Measurements from ENCODE around the gene UGGT1. TPM values are rescaled to one million over a fixed set of nuclear protein-coding genes. Genes with fewer than 3 reads are reported as not detected.
"Not testable (repeated sequence)": the region's sequence is repeated elsewhere in the genome, so short reads cannot be mapped to it uniquely, and the experiment has no call there.

Gene UGGT1
- polyA plus RNA-seq, 2 donors: 4.2 to 6.0 TPM

GRCh38 chr2:128166746-128167353 is 75.8 kb downstream of the UGGT1 start:
- no peaks in the 10 kb centered on the region for H3K9me3 ChIP-seq (ENCODE audit: control insufficient read depth in 2 of 2, insufficient read depth in 1 of 2, low read depth in 1 of 2, low read length in 1 of 2)
- H3K4me3 ChIP-seq (ENCODE audit: low read depth in 1 of 2, low read length in 2 of 2): no peak overlapping the region
- no peaks in the 10 kb centered on the region for H3K27me3 ChIP-seq (ENCODE audit: control insufficient read depth in 1 of 2, insufficient read depth in 2 of 2, low read length in 2 of 2)
- H3K4me1 ChIP-seq (ENCODE audit: control insufficient read depth in 2 of 2, insufficient read depth in 2 of 2, low read length in 1 of 2): peaks cover 0 to 2% of the 10 kb centered on the region in 2 donors
- H3K27ac ChIP-seq (ENCODE audit: low read depth in 2 of 2, low read length in 1 of 2): no peak overlapping the region
- WGBS, 2 donors: 93 to 95% methylated on average over 4 of the region's 4 CpGs
- H3K36me3 ChIP-seq (ENCODE audit: control insufficient read depth in 2 of 2, insufficient read depth in 2 of 2, low read length in 1 of 2): peaks cover 11 to 12% of the 10 kb centered on the region in 2 donors

DNA sequence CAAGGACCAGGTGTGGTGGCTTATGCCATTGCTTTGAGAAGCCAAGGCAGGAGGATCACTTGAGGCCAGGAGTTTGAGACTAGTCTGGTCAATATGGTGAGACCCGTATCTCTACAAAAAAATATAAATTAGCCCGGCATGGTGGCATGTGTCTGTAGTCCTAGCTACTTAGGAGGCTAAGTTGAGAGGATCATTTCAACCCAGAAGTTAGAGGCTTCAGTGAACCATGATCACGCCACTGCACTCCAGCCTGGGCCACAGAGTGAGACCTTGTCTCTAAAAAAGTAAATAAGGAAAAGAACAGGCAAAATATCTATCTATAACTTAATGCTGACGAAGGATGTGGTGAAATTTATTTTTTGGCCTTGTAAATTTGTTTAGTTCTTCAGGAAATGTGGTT is 78.1 kb downstream of the UGGT1 start:
- Histone ChIP-seq H3K9me3 (ENCODE audit: control insufficient read depth in 2 of 2, insufficient read depth in 1 of 2, low read depth in 1 of 2, low read length in 1 of 2) (no peaks in the 10 kb centered on the region), H3K36me3 (ENCODE audit: control insufficient read depth in 2 of 2, insufficient read depth in 2 of 2, low read length in 1 of 2) (peaks cover 9 to 14% of the 10 kb centered on the region in 2 donors), H3K27ac (ENCODE audit: low read depth in 2 of 2, low read length in 1 of 2) (no peak overlapping the region), H3K4me3 (ENCODE audit: low read depth in 1 of 2, low read length in 2 of 2) (no peak overlapping the region), H3K4me1 (ENCODE audit: control insufficient read depth in 2 of 2, insufficient read depth in 2 of 2, low read length in 1 of 2) (peaks cover 0 to 2% of the 10 kb centered on the region in 2 donors), H3K27me3 (ENCODE audit: control insufficient read depth in 1 of 2, insufficient read depth in 2 of 2, low read length in 2 of 2) (no peaks in the 10 kb centered on the region)
- WGBS, 2 donors: 90 to 95% methylated on average over 4 of the region's 4 CpGs

GRCh38 chr2:128169497-128169896 is 78.5 kb downstream of the UGGT1 start:
- H3K4me1 ChIP-seq (ENCODE audit: control insufficient read depth in 2 of 2, insufficient read depth in 2 of 2, low read length in 1 of 2): peaks cover 0 to 2% of the 10 kb centered on the region in 2 donors
- WGBS, 2 donors: 78 to 88% methylated on average over 3 of the region's 3 CpGs
- H3K27me3 ChIP-seq (ENCODE audit: control insufficient read depth in 1 of 2, insufficient read depth in 2 of 2, low read length in 2 of 2): no peaks in the 10 kb centered on the region
- no peak overlapping the region for H3K27ac ChIP-seq (ENCODE audit: low read depth in 2 of 2, low read length in 1 of 2)
- no peak overlapping the region for H3K4me3 ChIP-seq (ENCODE audit: low read depth in 1 of 2, low read length in 2 of 2)
- no peaks in the 10 kb centered on the region for H3K9me3 ChIP-seq (ENCODE audit: control insufficient read depth in 2 of 2, insufficient read depth in 1 of 2, low read depth in 1 of 2, low read length in 1 of 2)
- H3K36me3 ChIP-seq (ENCODE audit: control insufficient read depth in 2 of 2, insufficient read depth in 2 of 2, low read length in 1 of 2): peaks cover 7 to 11% of the 10 kb centered on the region in 2 donors

- Histone ChIP-seq H3K36me3 (ENCODE audit: control insufficient read depth in 2 of 2, insufficient read depth in 2 of 2, low read length in 1 of 2) (peaks cover 6 to 13% of the 10 kb centered on the region in 2 donors), H3K27me3 (ENCODE audit: control insufficient read depth in 1 of 2, insufficient read depth in 2 of 2, low read length in 2 of 2) (no peaks in the 10 kb centered on the region), H3K4me3 (ENCODE audit: low read depth in 1 of 2, low read length in 2 of 2) (no peak overlapping the region), H3K9me3 (ENCODE audit: control insufficient read depth in 2 of 2, insufficient read depth in 1 of 2, low read depth in 1 of 2, low read length in 1 of 2) (no peaks in the 10 kb centered on the region), H3K27ac (ENCODE audit: low read depth in 2 of 2, low read length in 1 of 2) (no peak overlapping the region), H3K4me1 (ENCODE audit: control insufficient read depth in 2 of 2, insufficient read depth in 2 of 2, low read length in 1 of 2) (peaks cover 0 to 2% of the 10 kb centered on the region in 2 donors)
- WGBS, 2 donors: 52 to 76% methylated on average over 4 of the region's 4 CpGs
Measured at GRCh38 chr2:128169933-128170709, 79.1 kb downstream of the UGGT1 start.

DNA sequence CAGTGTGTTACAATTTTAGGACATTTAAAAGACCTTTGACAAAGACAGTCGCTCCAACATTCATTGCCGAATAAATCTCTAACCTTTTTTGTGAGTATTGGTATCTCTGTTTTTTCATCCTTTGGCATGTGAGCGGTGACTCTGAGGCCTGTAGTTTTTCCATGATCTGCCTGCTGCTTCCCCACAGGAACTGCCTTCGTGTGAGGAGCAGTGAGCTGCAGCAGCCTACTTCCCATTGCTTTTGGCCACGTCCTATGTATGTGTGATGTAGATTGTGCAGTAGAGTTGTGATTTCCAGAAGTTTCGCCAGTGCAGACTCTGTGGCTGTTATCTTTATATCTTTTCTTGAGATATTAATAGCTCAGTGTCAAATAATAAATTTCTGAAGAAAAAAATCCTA is 79.8 kb downstream of the UGGT1 start:
- Histone ChIP-seq H3K36me3 (ENCODE audit: control insufficient read depth in 2 of 2, insufficient read depth in 2 of 2, low read length in 1 of 2) (peaks cover 9 to 15% of the 10 kb centered on the region in 2 donors), H3K4me1 (ENCODE audit: control insufficient read depth in 2 of 2, insufficient read depth in 2 of 2, low read length in 1 of 2) (peaks cover 0 to 2% of the 10 kb centered on the region in 2 donors), H3K4me3 (ENCODE audit: low read depth in 1 of 2, low read length in 2 of 2) (no peak overlapping the region), H3K27ac (ENCODE audit: low read depth in 2 of 2, low read length in 1 of 2) (no peak overlapping the region), H3K9me3 (ENCODE audit: control insufficient read depth in 2 of 2, insufficient read depth in 1 of 2, low read depth in 1 of 2, low read length in 1 of 2) (no peaks in the 10 kb centered on the region), H3K27me3 (ENCODE audit: control insufficient read depth in 1 of 2, insufficient read depth in 2 of 2, low read length in 2 of 2) (no peaks in the 10 kb centered on the region)
- 78 to 87% methylated on average over 6 of the region's 6 CpGs for WGBS, 2 donors

GRCh38 chr2:128172191-128172590 is 81.2 kb downstream of the UGGT1 start:
- Histone ChIP-seq H3K4me1 (ENCODE audit: control insufficient read depth in 2 of 2, insufficient read depth in 2 of 2, low read length in 1 of 2) (peaks cover 0 to 2% of the 10 kb centered on the region in 2 donors), H3K27me3 (ENCODE audit: control insufficient read depth in 1 of 2, insufficient read depth in 2 of 2, low read length in 2 of 2) (no peaks in the 10 kb centered on the region), H3K9me3 (ENCODE audit: control insufficient read depth in 2 of 2, insufficient read depth in 1 of 2, low read depth in 1 of 2, low read length in 1 of 2) (no peaks in the 10 kb centered on the region), H3K27ac (ENCODE audit: low read depth in 2 of 2, low read length in 1 of 2) (no peak overlapping the region), H3K4me3 (ENCODE audit: low read depth in 1 of 2, low read length in 2 of 2) (no peak overlapping the region), H3K36me3 (ENCODE audit: control insufficient read depth in 2 of 2, insufficient read depth in 2 of 2, low read length in 1 of 2) (peaks cover 10 to 15% of the 10 kb centered on the region in 2 donors)
- 84 to 88% methylated on average over 5 of the region's 5 CpGs for WGBS, 2 donors

- H3K27ac ChIP-seq (ENCODE audit: low read depth in 2 of 2, low read length in 1 of 2); H3K4me1 ChIP-seq (ENCODE audit: control insufficient read depth in 2 of 2, insufficient read depth in 2 of 2, low read length in 1 of 2); H3K4me3 ChIP-seq (ENCODE audit: low read depth in 1 of 2, low read length in 2 of 2); H3K9me3 ChIP-seq (ENCODE audit: control insufficient read depth in 2 of 2, insufficient read depth in 1 of 2, low read depth in 1 of 2, low read length in 1 of 2); H3K27me3 ChIP-seq (ENCODE audit: control insufficient read depth in 1 of 2, insufficient read depth in 2 of 2, low read length in 2 of 2): not testable (repeated sequence)
- WGBS, 2 donors: 81 to 87% methylated on average over 4 of the region's 4 CpGs
- peaks cover 4 to 21% of the 10 kb centered on the region in 2 donors for H3K36me3 ChIP-seq (ENCODE audit: control insufficient read depth in 2 of 2, insufficient read depth in 2 of 2, low read length in 1 of 2)
Measured at GRCh38 chr2:128174067-128174466, 83.1 kb downstream of the UGGT1 start.

DNA sequence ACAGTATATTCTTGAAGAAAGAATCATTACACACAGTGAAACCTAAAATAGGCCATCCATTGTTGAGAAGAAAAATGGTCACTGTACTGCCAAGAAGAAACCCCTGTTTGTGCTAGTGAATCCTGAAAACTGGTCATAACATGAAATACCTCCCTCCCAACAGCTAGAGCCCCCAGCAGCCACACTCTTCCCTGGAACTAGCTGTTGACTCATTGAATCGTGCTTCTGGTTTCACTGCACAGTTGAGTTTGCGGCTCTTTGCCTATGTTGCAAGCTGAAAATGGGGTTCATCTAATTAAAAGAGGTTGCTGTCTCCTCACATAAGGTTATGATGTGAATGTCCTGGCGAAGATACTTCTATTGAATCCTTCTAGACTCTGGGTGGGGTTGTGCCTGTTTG is 86.3 kb downstream of the UGGT1 start:
- Histone ChIP-seq H3K9me3 (ENCODE audit: control insufficient read depth in 2 of 2, insufficient read depth in 1 of 2, low read depth in 1 of 2, low read length in 1 of 2) (no peaks in the 10 kb centered on the region), H3K27ac (ENCODE audit: low read depth in 2 of 2, low read length in 1 of 2) (no peak overlapping the region), H3K27me3 (ENCODE audit: control insufficient read depth in 1 of 2, insufficient read depth in 2 of 2, low read length in 2 of 2) (no peaks in the 10 kb centered on the region), H3K4me1 (ENCODE audit: control insufficient read depth in 2 of 2, insufficient read depth in 2 of 2, low read length in 1 of 2) (no peaks in the 10 kb centered on the region), H3K4me3 (ENCODE audit: low read depth in 1 of 2, low read length in 2 of 2) (no peak overlapping the region), H3K36me3 (ENCODE audit: control insufficient read depth in 2 of 2, insufficient read depth in 2 of 2, low read length in 1 of 2) (peaks cover 9 to 16% of the 10 kb centered on the region in 2 donors)
- 96 to 98% methylated on average over 3 of the region's 3 CpGs for WGBS, 2 donors

GRCh38 chr2:128178149-128178649 is 87.2 kb downstream of the UGGT1 start:
- peaks cover 9 to 16% of the 10 kb centered on the region in 2 donors for H3K36me3 ChIP-seq (ENCODE audit: control insufficient read depth in 2 of 2, insufficient read depth in 2 of 2, low read length in 1 of 2)

More at GRCh38 chr2:128178149-128178649, 87.2 kb downstream of the UGGT1 start:
- no peak overlapping the region for H3K27ac ChIP-seq (ENCODE audit: low read depth in 2 of 2, low read length in 1 of 2)
- 80 to 83% methylated on average over 8 of the region's 8 CpGs for WGBS, 2 donors
- no peak overlapping the region for H3K4me3 ChIP-seq (ENCODE audit: low read depth in 1 of 2, low read length in 2 of 2)
- H3K4me1 ChIP-seq (ENCODE audit: control insufficient read depth in 2 of 2, insufficient read depth in 2 of 2, low read length in 1 of 2): no peaks in the 10 kb centered on the region
- H3K9me3 ChIP-seq (ENCODE audit: control insufficient read depth in 2 of 2, insufficient read depth in 1 of 2, low read depth in 1 of 2, low read length in 1 of 2): no peaks in the 10 kb centered on the region
- no peaks in the 10 kb centered on the region for H3K27me3 ChIP-seq (ENCODE audit: control insufficient read depth in 1 of 2, insufficient read depth in 2 of 2, low read length in 2 of 2)
